HG02970 (cell line): ENCODE results near the gene PSG6.
"Not testable (repeated sequence)": the region's sequence is repeated elsewhere in the genome, so short reads cannot be mapped to it uniquely, and the experiment has no call there.

ENCODE experiments used
- ATAC-seq: cut with Tn5 transposase; IDR thresholded peaks from one replicate; pipeline ENCODE4 v1.9.1; 2021; ENCODE audit warnings: mild to moderate bottlenecking, moderate library complexity, moderate number of reproducible peaks; ENCODE audit not compliant: unreplicated experiment, low FRiP score

The PSG6 gene

GRCh38 chr19:42912941-42913340 is 4.8 kb downstream of the PSG6 start:
- ATAC-seq = not testable (repeated sequence)

GRCh38 chr19:42911731-42912130 is 6.0 kb downstream of the PSG6 start:
- not testable (repeated sequence) for ATAC-seq

- ATAC-seq = not testable (repeated sequence)
These were observed 11.5 kb downstream of the PSG6 start for GRCh38 chr19:42906162-42906561.

GRCh38 chr19:42900561-42900960 is 17.1 kb downstream of the PSG6 start:
- ATAC-seq = not testable (repeated sequence)

GRCh38 chr19:42899674-42900073 is 18.0 kb downstream of the PSG6 start:
- not testable (repeated sequence) for ATAC-seq

- not testable (repeated sequence) for ATAC-seq
These were observed 18.6 kb downstream of the PSG6 start for GRCh38 chr19:42899110-42899509.

- not testable (repeated sequence) for ATAC-seq
These were observed 19.0 kb downstream of the PSG6 start for GRCh38 chr19:42898656-42899055.

- ATAC-seq = not testable (repeated sequence)
These were observed 20.0 kb downstream of the PSG6 start for GRCh38 chr19:42897729-42898128.

GRCh38 chr19:42890446-42890845 is 27.2 kb downstream of the PSG6 start:
- ATAC-seq = not testable (repeated sequence)

- ATAC-seq = not testable (repeated sequence)
These were observed 29.7 kb downstream of the PSG6 start for GRCh38 chr19:42887876-42888445.

GRCh38 chr19:42882730-42883129 is 35.0 kb downstream of the PSG6 start:
- ATAC-seq = not testable (repeated sequence)

- ATAC-seq = not testable (repeated sequence)
These were observed 35.7 kb downstream of the PSG6 start for GRCh38 chr19:42882010-42882409.

- not testable (repeated sequence) for ATAC-seq
These were observed 36.4 kb downstream of the PSG6 start for GRCh38 chr19:42881279-42881678.

- not testable (repeated sequence) for ATAC-seq
These were observed 37.1 kb downstream of the PSG6 start for GRCh38 chr19:42880621-42881020.

GRCh38 chr19:42879613-42880012 is 38.1 kb downstream of the PSG6 start, which contains the start of gene PSG1:
PSG1 (minus strand) TSS chr19:42879713; CDS start chr19:42879581, 132 bp downstream.
- no peak for ATAC-seq

GRCh38 chr19:42876596-42876995 is 41.1 kb downstream of the PSG6 start:
- ATAC-seq = not testable (repeated sequence)

- ATAC-seq = not testable (repeated sequence)
These were observed 41.8 kb downstream of the PSG6 start for GRCh38 chr19:42875881-42876280.

- ATAC-seq = not testable (repeated sequence)
These were observed 42.5 kb downstream of the PSG6 start for GRCh38 chr19:42874901-42875813.

- not testable (repeated sequence) for ATAC-seq
These were observed 43.6 kb downstream of the PSG6 start for GRCh38 chr19:42874136-42874535.

- ATAC-seq = no peak
These were observed 45.1 kb downstream of the PSG6 start for GRCh38 chr19:42872608-42873007.

GRCh38 chr19:42857544-42857867 is 60.2 kb downstream of the PSG6 start:
- no peak for ATAC-seq
